ENCODE results near the gene ABCA3.

ABCA3 gene

DNA sequence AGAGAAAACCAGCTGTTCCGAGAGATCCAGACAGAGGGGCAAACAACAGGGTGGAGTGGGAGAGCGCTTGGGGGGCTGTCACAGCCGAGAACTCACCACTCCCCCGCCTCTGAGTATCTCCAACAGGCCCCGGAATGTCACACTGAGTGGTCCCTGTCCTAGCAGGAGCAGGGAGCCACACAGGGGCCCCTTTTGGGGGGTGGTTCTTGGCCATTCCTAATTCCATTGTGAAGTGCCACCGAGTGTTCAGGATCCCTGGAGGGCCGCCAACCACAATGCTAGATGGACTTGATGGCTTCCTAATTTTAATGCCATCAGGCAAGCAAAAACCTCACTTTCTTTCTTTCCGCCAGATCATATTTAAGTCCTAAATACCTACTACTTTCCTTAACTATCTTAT lies 16.8 kb downstream of the ABCA3 start:
- DNase-seq, result peak in 1 of 10 donors; percentile 48
- intact Hi-C loops (cut with DNase I), result no loop called here

DNA sequence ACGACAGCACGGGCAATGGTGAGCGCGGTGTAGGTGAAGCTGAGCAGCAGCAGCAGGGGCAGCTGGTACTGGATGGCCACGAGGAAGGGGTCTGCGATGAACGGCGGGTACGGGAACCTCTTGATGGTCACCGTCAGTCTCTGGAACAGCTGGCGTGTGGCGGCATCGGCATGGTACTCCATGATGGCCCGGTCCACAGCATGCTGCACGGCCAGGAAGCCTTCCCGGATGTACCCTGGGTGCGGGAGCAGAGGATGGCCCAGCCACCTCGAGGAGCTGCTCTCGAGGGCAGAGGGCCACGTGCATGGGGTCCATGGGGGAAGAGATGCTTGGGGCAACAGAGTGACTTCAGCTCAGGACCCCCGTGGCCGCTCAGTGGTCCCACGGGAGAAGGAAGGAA lies 20.9 kb downstream of the ABCA3 start:
- intact Hi-C loops (cut with DNase I), result no loop called here

GRCh38 chr16:2317231-2318020 lies 23.1 kb downstream of the ABCA3 start:
- intact Hi-C loops (cut with DNase I), result no loop called here
- peak in 1 of 10 donors; percentile 62 for DNase-seq

More for the DNA sequence above, 20.9 kb downstream of the ABCA3 start:
- DNase-seq, result peak in 1 of 10 donors; percentile 74

GRCh38 chr16:2308089-2308962 lies 32.2 kb downstream of the ABCA3 start:
- intact Hi-C loops (cut with DNase I), result no loop called here

GRCh38 chr16:2299915-2300192 lies 40.7 kb downstream of the ABCA3 start:
- no peak for DNase-seq
- intact Hi-C loops (cut with DNase I), result no loop called here

More at GRCh38 chr16:2308089-2308962, 32.2 kb downstream of the ABCA3 start:
- no peak for DNase-seq

DNA sequence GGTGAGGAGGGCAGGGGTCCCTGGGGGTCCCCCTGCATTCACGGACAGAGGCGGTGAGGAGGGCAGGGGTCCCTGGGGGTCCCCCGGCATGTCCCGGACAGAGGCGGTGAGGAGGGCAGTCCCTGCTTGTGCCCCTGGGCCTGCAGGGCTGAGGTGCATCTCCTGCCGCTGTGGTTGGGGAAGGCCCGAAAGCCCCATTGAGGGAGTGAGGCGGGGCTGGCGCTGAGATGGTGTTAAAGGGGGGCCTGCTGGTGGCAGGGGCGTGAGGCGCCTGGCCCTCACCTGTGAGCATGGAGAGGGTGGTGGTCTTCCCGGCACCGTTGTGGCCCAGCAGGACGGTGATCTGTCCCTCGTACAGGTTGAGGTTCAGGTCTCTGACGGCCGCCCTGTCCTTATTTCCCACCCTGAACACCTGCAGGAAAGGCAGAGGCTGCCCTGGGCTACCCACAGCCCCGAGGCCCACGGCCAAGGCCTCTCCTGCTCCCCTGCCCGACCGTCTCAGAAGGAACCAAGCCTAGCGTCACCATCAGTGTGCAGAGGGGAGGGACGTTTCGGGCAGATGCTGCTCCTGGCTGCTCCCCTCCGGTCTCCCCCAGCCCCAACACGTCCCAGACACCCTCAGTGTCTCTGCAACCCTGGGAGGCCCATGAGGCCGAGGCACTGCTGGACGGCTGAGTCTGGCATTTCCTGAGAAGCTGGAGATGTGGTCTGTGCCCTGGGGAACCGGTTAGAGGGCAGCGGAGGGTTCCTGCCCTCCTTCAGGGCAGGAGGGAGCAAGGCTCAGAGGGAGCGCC lies 41.2 kb downstream of the ABCA3 start:
- DNase-seq, result no peak
- intact Hi-C loops (cut with DNase I), result no loop called here

DNA sequence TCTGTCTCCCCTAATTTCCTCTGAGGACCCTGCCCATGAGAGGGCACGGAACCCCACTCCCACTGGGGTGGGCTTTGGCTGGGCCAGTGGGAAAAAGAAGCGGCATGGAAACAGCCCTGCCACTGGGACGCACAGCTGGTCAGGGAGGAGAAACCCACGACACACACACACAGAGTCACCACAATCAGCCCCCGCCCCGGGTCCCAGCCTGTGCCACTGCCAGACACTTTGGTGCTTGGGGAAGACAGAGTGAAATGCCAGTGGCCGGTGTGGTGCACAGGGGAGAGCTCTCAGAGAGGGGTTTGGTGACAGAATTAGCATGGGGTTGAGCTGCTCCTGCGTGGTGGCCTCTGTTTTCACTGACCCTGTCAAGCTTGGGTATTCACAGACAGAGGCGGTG lies 41.9 kb downstream of the ABCA3 start:
- intact Hi-C loops (cut with DNase I), result no loop called here
- no peak for DNase-seq

GRCh38 chr16:2297506-2297860 lies 43.0 kb downstream of the ABCA3 start:
- peak in 1 of 10 donors; percentile 78 for DNase-seq
- intact Hi-C loops (cut with DNase I), result no loop called here

- intact Hi-C loops (cut with DNase I), result no loop called here
- peak in 1 of 10 donors; percentile 35 for DNase-seq
Measured at GRCh38 chr16:2296661-2297505, 43.6 kb downstream of the ABCA3 start.

DNA sequence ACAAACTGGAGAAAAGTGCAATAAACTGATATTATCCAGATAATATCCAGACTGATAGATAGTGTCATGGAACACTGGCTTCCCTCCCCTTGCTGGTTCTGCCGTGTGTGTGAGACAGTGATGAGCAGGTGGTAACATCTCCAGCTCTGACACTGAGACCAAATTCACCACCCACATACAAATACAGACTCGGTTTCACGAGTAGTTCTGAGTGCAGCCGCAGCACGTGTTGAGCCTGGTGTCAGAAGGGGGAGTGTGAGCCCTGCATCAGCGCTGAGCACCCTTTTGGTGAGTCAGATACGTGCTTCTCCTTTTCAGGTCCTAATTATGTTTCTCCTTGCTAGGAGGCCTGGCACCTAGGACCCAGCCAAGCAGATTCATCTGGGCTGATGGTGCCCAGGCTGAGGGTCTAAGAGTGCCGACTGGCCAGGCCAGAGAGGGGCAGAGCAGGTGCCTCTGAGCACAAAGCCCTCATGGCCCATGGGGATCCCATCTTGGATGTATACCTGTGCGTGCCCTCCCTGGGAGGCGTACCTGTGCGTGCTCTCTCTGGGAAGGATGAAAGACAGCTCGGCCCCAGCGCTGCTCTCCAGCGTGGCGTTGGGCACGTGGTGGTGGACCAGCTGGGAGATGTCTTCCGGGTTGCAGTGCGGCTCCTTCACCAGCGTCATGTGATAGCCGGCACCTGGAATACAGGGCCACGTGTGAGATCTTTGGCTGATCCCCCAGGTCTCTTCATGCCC lies 45.3 kb downstream of the ABCA3 start:
- intact Hi-C loops (cut with DNase I), result no loop called here
- peak in 3 of 10 donors; percentile 27 to 91 (median 65) for DNase-seq

DNA sequence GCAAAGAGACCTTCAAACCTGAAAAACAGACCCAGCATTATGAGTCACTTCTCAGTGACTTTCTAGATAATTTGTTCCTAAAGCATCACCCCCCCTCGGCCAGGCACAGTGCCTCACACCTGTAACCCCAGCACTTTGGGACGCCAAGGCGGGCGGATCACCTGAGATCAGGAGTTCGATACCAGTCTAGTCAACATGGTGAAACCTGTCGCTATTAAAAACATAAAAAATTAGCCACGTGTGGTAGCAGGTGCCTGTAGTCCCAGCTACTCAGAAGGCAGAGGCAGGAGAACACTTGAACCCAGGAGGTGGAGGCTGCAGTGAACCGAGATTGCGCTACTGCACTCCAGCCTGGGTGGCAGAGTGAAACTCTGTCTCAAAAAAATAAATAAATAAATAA lies 48.3 kb downstream of the ABCA3 start:
- intact Hi-C loops (cut with DNase I), result no loop called here
- no peak for DNase-seq

GRCh38 chr16:2289282-2289681 lies 51.2 kb downstream of the ABCA3 start:
- intact Hi-C loops (cut with DNase I), result no loop called here
- DNase-seq, result no peak

DNA sequence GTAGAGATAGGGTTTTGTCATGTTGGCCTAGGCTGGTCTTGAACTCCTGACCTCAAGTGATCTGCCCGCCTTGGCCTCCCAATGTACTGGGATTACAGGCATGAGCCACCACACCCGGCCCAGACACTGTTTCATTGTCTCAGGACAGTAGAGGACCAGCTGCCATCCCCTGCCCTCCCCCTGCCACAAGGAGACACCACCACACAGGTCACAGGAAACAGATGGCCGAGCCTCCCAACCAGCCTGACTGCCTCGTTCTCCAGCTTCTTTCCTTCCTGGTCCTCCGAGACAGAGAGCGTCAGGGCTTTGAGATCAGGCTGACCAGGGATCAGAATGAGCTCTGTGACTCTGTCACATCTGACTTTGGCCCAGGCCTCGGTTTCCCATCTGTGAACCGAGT lies 51.8 kb downstream of the ABCA3 start:
- intact Hi-C loops (cut with DNase I), result no loop called here
- no peak for DNase-seq

GRCh38 chr16:2287916-2288547 lies 52.5 kb downstream of the ABCA3 start:
- no peak for DNase-seq

GRCh38 chr16:2286550-2286949 lies 54.0 kb downstream of the ABCA3 start:
- intact Hi-C loops (cut with DNase I), result no loop called here

More at GRCh38 chr16:2287916-2288547, 52.5 kb downstream of the ABCA3 start:
- intact Hi-C loops (cut with DNase I), result no loop called here

GRCh38 chr16:2285731-2286191 lies 54.8 kb downstream of the ABCA3 start:
- intact Hi-C loops (cut with DNase I), result no loop called here
- DNase-seq, result peak in 1 of 10 donors; percentile 53

More at GRCh38 chr16:2286550-2286949, 54.0 kb downstream of the ABCA3 start:
- peak in 1 of 10 donors; percentile 75 for DNase-seq

DNA sequence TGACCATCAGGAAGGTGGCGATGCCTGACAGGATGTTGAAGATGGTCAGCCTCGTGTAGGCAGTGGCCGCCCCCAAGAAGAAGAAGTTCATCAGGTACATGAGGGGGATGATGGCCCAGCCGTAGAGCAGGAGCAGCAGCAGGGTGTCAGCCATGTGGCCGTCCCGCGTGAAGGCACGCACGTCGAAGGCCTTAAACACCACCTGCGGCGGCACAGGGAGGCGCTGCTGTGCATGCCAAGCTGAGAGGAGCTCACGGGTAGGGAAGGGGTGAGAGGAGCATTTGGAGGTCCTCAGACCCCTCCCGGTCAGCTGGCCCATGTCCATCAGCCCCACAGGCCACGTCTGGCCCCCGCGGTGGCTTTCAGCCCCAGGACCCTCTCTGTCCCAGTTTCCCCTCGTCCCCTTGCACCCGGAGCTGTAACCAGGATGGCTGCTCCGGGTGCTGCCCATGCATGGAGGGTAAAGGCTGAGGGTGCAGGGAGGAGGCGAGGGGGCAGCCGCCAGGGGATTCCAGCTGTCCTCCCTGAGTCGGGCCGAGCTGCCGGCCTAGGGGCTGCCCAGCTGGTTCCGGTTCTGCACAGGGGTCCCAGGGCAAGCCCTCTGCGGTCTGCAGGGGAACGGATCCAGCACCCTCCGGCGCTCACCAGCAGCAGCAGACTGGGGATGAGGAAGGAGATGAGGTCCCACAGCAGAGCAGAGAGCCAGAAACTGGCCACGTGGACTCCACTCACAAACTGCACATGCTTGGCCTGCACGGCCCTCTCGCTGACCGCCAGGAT lies 55.5 kb downstream of the ABCA3 start:
- DNase-seq, result no peak
- intact Hi-C loops (cut with DNase I), result no loop called here

All from posterior cingulate gyrus (tissue), 11 donors.